Measurements from ENCODE around the gene ZNRD2. TPM values are rescaled to one million over a fixed set of nuclear protein-coding genes. Genes with fewer than 3 reads are reported as not detected.
A peak's percentile ranks its signal among the peaks of the same experiment; 100 is the strongest.

ZNRD2 gene
- total RNA-seq, 1 experiment from 2014 or later = 61.2 TPM

GRCh38 chr11:65538232-65538914 lies 31.9 kb upstream of the ZNRD2 start:
- Histone ChIP-seq H3K27me3 (ENCODE audit: control insufficient read depth, insufficient read depth, low read length) (no peaks in the 10 kb centered on the region), H3K4me1 (ENCODE audit: control insufficient read depth, insufficient read depth, low read length) (peaks cover 18% of the 10 kb centered on the region), H3K4me3 (ENCODE audit: low read depth in 2 of 2, low read length in 2 of 2) (no peak overlapping the region), H3K36me3 (ENCODE audit: control insufficient read depth, insufficient read depth, low read length) (peaks cover 2% of the 10 kb centered on the region; the same call in 1 of the 2 replicates), H3K9me3 (ENCODE audit: control insufficient read depth, insufficient read depth, low read depth, low read length) (no peaks in the 10 kb centered on the region), H3K27ac (ENCODE audit: low read length) (no peak overlapping the region)
- in situ Hi-C loops (cut with HindIII; ENCODE audit: low pct_unique_long_range_greater_than_20kb, low sequenced_read_pairs) (no loop called here), intact Hi-C loops (cut with micrococcal nuclease; ENCODE audit: unreplicated experiment) (no loop called here)
- no peak for DNase-seq (ENCODE audit: low read depth, low spot score)
- ATAC-seq = no peak
- POLR2A ChIA-PET = no interaction called here
- CTCF ChIA-PET = no interaction called here
- BruUV-seq (replicated peaks) = TSS peak; percentile 56
- TF ChIP-seq SIN3A (IDR thresholded peaks at IDR 0.05; ENCODE audit: borderline replicate concordance, insufficient read depth, low read depth, low read length) (no peak), REST (IDR thresholded peaks at IDR 0.05; ENCODE audit: insufficient read depth in 1 of 2, low read depth in 2 of 2, low read length in 1 of 2) (no peak), TCF7L2 (IDR thresholded peaks at IDR 0.05; ENCODE audit: low read depth, low read length) (no peak), POLR2AphosphoS5 (IDR thresholded peaks at IDR 0.05; ENCODE audit: low read depth, low read length) (no peak), CTCF (IDR thresholded peaks at IDR 0.05) (no peak)

- TSS peak; percentile 81 for BruUV-seq (replicated peaks)
- Histone ChIP-seq H3K4me3 (ENCODE audit: low read depth in 2 of 2, low read length in 2 of 2) (peak overlapping the region in 1 of 2 experiments; percentile 64; a peak in 3 of 4 replicates), H3K9me3 (ENCODE audit: control insufficient read depth, insufficient read depth, low read depth, low read length) (no peaks in the 10 kb centered on the region), H3K4me1 (ENCODE audit: control insufficient read depth, insufficient read depth, low read length) (peaks cover 18% of the 10 kb centered on the region), H3K27ac (ENCODE audit: low read length) (no peak overlapping the region), H3K27me3 (ENCODE audit: control insufficient read depth, insufficient read depth, low read length) (no peaks in the 10 kb centered on the region), H3K36me3 (ENCODE audit: control insufficient read depth, insufficient read depth, low read length) (peaks cover 2% of the 10 kb centered on the region; the same call in 1 of the 2 replicates)
- POLR2A ChIA-PET = no interaction called here
- DNase-seq (ENCODE audit: low read depth, low spot score) (no peak), ATAC-seq (no peak)
- CTCF ChIA-PET = interaction anchor here (0.7 to 2.4 kb wide), 2 partner anchors 10 to 13 kb away, joined by 3 to 22 read pairs; no protein-coding TSS in a partner anchor
- in situ Hi-C loops (cut with HindIII; ENCODE audit: low pct_unique_long_range_greater_than_20kb, low sequenced_read_pairs) = no loop called here
- intact Hi-C loops (cut with micrococcal nuclease; ENCODE audit: unreplicated experiment) = no loop called here
- TF ChIP-seq SIN3A (IDR thresholded peaks at IDR 0.05; ENCODE audit: borderline replicate concordance, insufficient read depth, low read depth, low read length) (no peak; the same call in 1 of the 2 replicates), CTCF (IDR thresholded peaks at IDR 0.05) (no peak), TCF7L2 (IDR thresholded peaks at IDR 0.05; ENCODE audit: low read depth, low read length) (no peak), REST (IDR thresholded peaks at IDR 0.05; ENCODE audit: insufficient read depth in 1 of 2, low read depth in 2 of 2, low read length in 1 of 2) (no peak), POLR2AphosphoS5 (IDR thresholded peaks at IDR 0.05; ENCODE audit: low read depth, low read length) (no peak; the same call in 1 of the 2 replicates)
Observed at GRCh38 chr11:65538915-65539743, 31.1 kb upstream of the ZNRD2 start.
